Gastroesophageal sphincter (tissue), 4 donors: ENCODE measurements around the gene C1orf232. TPM values are rescaled to one million over a fixed set of nuclear protein-coding genes. Genes with fewer than 3 reads are reported as not detected.

Source experiments
- ATAC-seq: fragments of 150-250 bp; one replicate; pipeline ENCODE4 v1.9.1; 2016; ENCODE audit warnings: mild to moderate bottlenecking, moderate library complexity
- H3K27ac ChIP-seq, 4 donors: fragments of 200-600 bp; sonication (generic) in 3 of 4; 1 replicate in 3 of 4; 2 replicates in 1 of 4; pipeline ENCODE4 v1.5.1; 2016 to 2019
- H3K27me3 ChIP-seq: fragments of 200-600 bp; sonication (generic); one replicate; pipeline ENCODE4 v1.5.1; 2019
- H3K36me3 ChIP-seq, 2 donors: fragments of 200-600 bp; sonication (generic); one replicate each; pipeline ENCODE4 v1.5.1; 2019; ENCODE audit warnings: control low read depth in 1 of 2
- H3K4me1 ChIP-seq, 3 donors: fragments of 200-600 bp; sonication (generic); 1 replicate in 2 of 3; 2 replicates in 1 of 3; pipeline ENCODE4 v1.5.1; 2016 to 2019; ENCODE audit warnings: control low read depth in 2 of 3
- H3K4me3 ChIP-seq, 2 donors: fragments of 200-600 bp; sonication (generic); one replicate each; pipeline ENCODE4 v1.5.1; 2019; ENCODE audit warnings: mild to moderate bottlenecking in 1 of 2, moderate library complexity in 1 of 2
- H3K9me3 ChIP-seq, 3 donors: fragments of 200-600 bp; sonication (generic); one replicate each; pipeline ENCODE4 v1.5.1; 2017 to 2019; ENCODE audit warnings: control low read depth in 2 of 3
- EP300 ChIP-seq: sonication (generic); formaldehyde crosslinking; IDR thresholded peaks from one replicate; pipeline ENCODE4 v1.6.1; 2017; ENCODE audit warnings: antibody characterized with exemption, mild to moderate bottlenecking
- POLR2A ChIP-seq, 2 donors: fragments of 450-650 bp; IDR thresholded peaks; one replicate each; pipeline ENCODE4 v1.6.1; 2017; ENCODE audit warnings: antibody characterized with exemption in 2 of 2, mild to moderate bottlenecking in 2 of 2, moderate library complexity in 1 of 2
- POLR2AphosphoS5 ChIP-seq: sonication (generic); formaldehyde crosslinking; IDR thresholded peaks from one replicate; pipeline ENCODE4 v1.6.1; 2017; ENCODE audit warnings: antibody characterized with exemption
- WGBS, 2 donors: methylation state at CpG; one replicate each; pipeline ENCODE4 v1.1.5; 2018; ENCODE audit warnings: low coverage in 1 of 2; 5-methylcytosine and 5-hydroxymethylcytosine counted together
- total RNA-seq, 4 donors: library from RNA; depleted of rRNA; stranded (reverse); fragments of >200 nt; gene quantifications; one replicate each; pipeline ENCODE4 v1.1.0, GENCODE V29; 2016
- TF ChIP-seq, protein P1 (sequence below), 4 experiments: fragments of 200-600 bp in 2 of 4; fragments of 450-650 bp in 2 of 4; sonication (generic) in 1 of 4; IDR thresholded peaks; one replicate each; pipeline ENCODE4 v1.5.1; 2017 to 2019; ENCODE audit warnings: antibody characterized with exemption in 4 of 4, mild to moderate bottlenecking in 2 of 4, moderate library complexity in 2 of 4

C1orf232 gene
- total RNA-seq, 4 donors from 2014 or later = not detected

GRCh38 chr1:26158908-26159742, 9.6 kb downstream of the C1orf232 start, which contains the start of gene FAM110D:
TSS of gene FAM110D (plus strand) at chr1:26159079. CDS start at chr1:26161292, 2,213 bp downstream.
- ATAC-seq = no peak
- 0 to 77% methylated on average over 1 to 2 of the region's 6 CpGs for WGBS, 2 donors
- Histone ChIP-seq H3K27me3 (peaks cover 47% of the 10 kb centered on the region), H3K36me3 (no peaks in the 10 kb centered on the region), H3K27ac (peak within 1 kb of the TSS in 3 of 4 donors; percentile 38 to 54 (median 50)), H3K9me3 (no peaks in the 10 kb centered on the region), H3K4me3 (peak within 1 kb of the TSS in 1 of 2 donors; percentile 56), H3K4me1 (peaks cover 0 to 25% (median 10%) of the 10 kb centered on the region in 3 donors)
- no peak for TF ChIP-seq POLR2AphosphoS5
- no peak for TF ChIP-seq POLR2A (IDR thresholded peaks at IDR 0.05)

GRCh38 chr1:26158271-26158907, 10.4 kb downstream of the C1orf232 start:
- ATAC-seq = no peak
- no peaks in the 10 kb centered on the region for H3K9me3 ChIP-seq
- no peaks in the 10 kb centered on the region for H3K36me3 ChIP-seq
- peak overlapping the region in 3 of 4 donors; percentile 38 to 54 (median 50) for H3K27ac ChIP-seq
- H3K27me3 ChIP-seq = peaks cover 54% of the 10 kb centered on the region
- peaks cover 0 to 19% (median 6%) of the 10 kb centered on the region in 3 donors for H3K4me1 ChIP-seq
- no peak for TF ChIP-seq POLR2AphosphoS5
- no peak for TF ChIP-seq EP300
- TF ChIP-seq, protein P1, sequence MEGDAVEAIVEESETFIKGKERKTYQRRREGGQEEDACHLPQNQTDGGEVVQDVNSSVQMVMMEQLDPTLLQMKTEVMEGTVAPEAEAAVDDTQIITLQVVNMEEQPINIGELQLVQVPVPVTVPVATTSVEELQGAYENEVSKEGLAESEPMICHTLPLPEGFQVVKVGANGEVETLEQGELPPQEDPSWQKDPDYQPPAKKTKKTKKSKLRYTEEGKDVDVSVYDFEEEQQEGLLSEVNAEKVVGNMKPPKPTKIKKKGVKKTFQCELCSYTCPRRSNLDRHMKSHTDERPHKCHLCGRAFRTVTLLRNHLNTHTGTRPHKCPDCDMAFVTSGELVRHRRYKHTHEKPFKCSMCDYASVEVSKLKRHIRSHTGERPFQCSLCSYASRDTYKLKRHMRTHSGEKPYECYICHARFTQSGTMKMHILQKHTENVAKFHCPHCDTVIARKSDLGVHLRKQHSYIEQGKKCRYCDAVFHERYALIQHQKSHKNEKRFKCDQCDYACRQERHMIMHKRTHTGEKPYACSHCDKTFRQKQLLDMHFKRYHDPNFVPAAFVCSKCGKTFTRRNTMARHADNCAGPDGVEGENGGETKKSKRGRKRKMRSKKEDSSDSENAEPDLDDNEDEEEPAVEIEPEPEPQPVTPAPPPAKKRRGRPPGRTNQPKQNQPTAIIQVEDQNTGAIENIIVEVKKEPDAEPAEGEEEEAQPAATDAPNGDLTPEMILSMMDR (IDR thresholded peaks at IDR 0.05) = no peak
- no peak for TF ChIP-seq POLR2A (IDR thresholded peaks at IDR 0.05)
- H3K4me3 ChIP-seq = peak overlapping the region in 1 of 2 donors; percentile 56
- WGBS, 2 donors = 40% methylated on average over 1 of the region's 5 CpGs; no CpG with 5 or more reads in 1 of the 2 donors

DNA sequence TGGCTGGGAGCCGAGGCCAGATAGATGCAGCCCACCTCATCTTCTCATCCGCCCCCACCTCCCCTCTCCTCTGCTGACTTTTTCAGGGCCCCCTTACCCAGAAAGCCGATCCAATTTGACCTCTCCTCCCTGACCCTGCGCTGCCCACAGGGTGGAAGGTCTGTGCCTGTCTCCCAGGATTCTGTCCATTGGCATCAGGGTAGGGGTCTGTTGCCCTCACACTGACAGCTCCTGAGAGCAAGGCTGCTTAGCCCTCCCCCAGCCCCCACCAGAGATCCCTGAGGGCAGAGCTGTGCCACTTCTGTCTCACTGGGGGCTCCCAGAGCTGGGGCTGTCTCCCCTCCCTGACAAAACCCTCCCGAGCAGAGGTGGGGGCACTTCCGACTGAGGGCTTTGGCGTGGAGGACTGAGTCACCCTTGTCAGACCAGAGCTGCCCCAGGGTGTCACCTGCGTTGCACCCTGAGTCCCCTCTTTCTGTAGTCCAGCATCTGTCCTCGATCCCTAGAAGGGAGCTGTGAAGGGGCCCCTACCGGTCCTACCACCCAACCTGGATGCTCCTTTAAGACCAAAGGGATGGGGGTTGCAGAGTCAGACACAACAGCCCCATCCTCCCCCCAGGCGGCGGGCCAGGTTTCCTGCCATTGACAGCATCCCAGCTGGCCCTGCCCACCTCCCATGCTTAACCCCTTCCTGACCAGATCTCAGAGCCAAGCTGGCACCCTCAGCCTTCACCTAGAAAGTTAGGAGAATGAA, 12.3 kb downstream of the C1orf232 start:
- Histone ChIP-seq H3K27ac (peak overlapping the region in 3 of 4 donors; percentile 49 to 66 (median 63)), H3K27me3 (peaks cover 58% of the 10 kb centered on the region), H3K4me3 (peak overlapping the region in 1 of 2 donors; percentile 41), H3K4me1 (peaks cover 0 to 10% (median 5%) of the 10 kb centered on the region in 3 donors), H3K9me3 (no peaks in the 10 kb centered on the region), H3K36me3 (no peaks in the 10 kb centered on the region)
- WGBS, 2 donors = 42 to 47% methylated on average over 2 to 4 of the region's 12 CpGs
- TF ChIP-seq, protein P1 (IDR thresholded peaks at IDR 0.05) = no peak
- no peak for TF ChIP-seq POLR2AphosphoS5
- no peak for TF ChIP-seq EP300
- no peak for TF ChIP-seq POLR2A (IDR thresholded peaks at IDR 0.05)
- peak; percentile 14 for ATAC-seq

- WGBS, 2 donors = 42 to 75% methylated on average over 5 to 6 of the region's 21 CpGs
Observed at GRCh38 chr1:26155370-26156284, 13.1 kb downstream of the C1orf232 start.

GRCh38 chr1:26154750-26155149, 14.0 kb downstream of the C1orf232 start:
- Histone ChIP-seq H3K4me3 (peak overlapping the region in 1 of 2 donors; percentile 8), H3K4me1 (no peaks in the 10 kb centered on the region), H3K27ac (peak overlapping the region in 3 of 4 donors; percentile 48 to 66 (median 63)), H3K9me3 (no peaks in the 10 kb centered on the region), H3K27me3 (peaks cover 69% of the 10 kb centered on the region), H3K36me3 (no peaks in the 10 kb centered on the region)
- WGBS, 2 donors = 36 to 72% methylated on average over 6 to 7 of the region's 9 CpGs
- no peak for ATAC-seq
- TF ChIP-seq POLR2AphosphoS5 = no peak
- no peak for TF ChIP-seq EP300
- no peak for TF ChIP-seq POLR2A (IDR thresholded peaks at IDR 0.05)
- TF ChIP-seq, protein P1 (IDR thresholded peaks at IDR 0.05) = no peak

More at GRCh38 chr1:26155370-26156284, 13.1 kb downstream of the C1orf232 start:
- H3K4me1 ChIP-seq = peaks cover 0 to 2% (median 0%) of the 10 kb centered on the region in 3 donors
- H3K9me3 ChIP-seq = no peaks in the 10 kb centered on the region
- peaks cover 61% of the 10 kb centered on the region for H3K27me3 ChIP-seq
- no peak for TF ChIP-seq EP300
- peak; percentile 50 for TF ChIP-seq POLR2AphosphoS5
- peak overlapping the region in 3 of 4 donors; percentile 49 to 66 (median 63) for H3K27ac ChIP-seq
- no peaks in the 10 kb centered on the region for H3K36me3 ChIP-seq
- peak; percentile 54 for ATAC-seq
- peak overlapping the region in 1 of 2 donors; percentile 41 for H3K4me3 ChIP-seq
